Liver (tissue), 9 donors: ENCODE data around the gene CSNK2B. TPM values are rescaled to one million over a fixed set of nuclear protein-coding genes. Genes with fewer than 3 reads are reported as not detected.

Source experiments
- DNase-seq: peaks from one replicate; pipeline ENCODE4 v3.0.0-alpha.2; 2017; ENCODE audit warnings: low spot score
- H3K27ac ChIP-seq, 2 donors: one replicate each; pipeline ENCODE4 v1.7.0; 2013; ENCODE audit warnings: inconsistent platforms in 2 of 2, low read length in 2 of 2, control low read depth in 1 of 2, low read depth in 1 of 2, mild to moderate bottlenecking in 1 of 2
- H3K27me3 ChIP-seq, 4 donors: one replicate each; pipeline versions ENCODE4 v1.6.1 to v1.7.0; 2013; ENCODE audit warnings: low read length in 3 of 4, inconsistent platforms in 1 of 4, mild to moderate bottlenecking in 1 of 4, moderate library complexity in 1 of 4; ENCODE audit not compliant: control insufficient read depth in 4 of 4, insufficient read depth in 4 of 4
- H3K36me3 ChIP-seq, 4 donors: one replicate each; pipeline versions ENCODE4 v1.6.1 to v1.7.0; 2013; ENCODE audit warnings: low read length in 3 of 4, mild to moderate bottlenecking in 3 of 4, low read depth in 1 of 4, moderate library complexity in 1 of 4; ENCODE audit not compliant: control insufficient read depth in 4 of 4, insufficient read depth in 3 of 4
- H3K4me1 ChIP-seq, 4 donors: one replicate each; pipeline versions ENCODE4 v1.6.1 to v1.7.0; 2013; ENCODE audit warnings: low read length in 3 of 4, mild to moderate bottlenecking in 3 of 4, moderate library complexity in 1 of 4; ENCODE audit not compliant: control insufficient read depth in 4 of 4, insufficient read depth in 4 of 4
- H3K4me3 ChIP-seq, 3 donors: one replicate each; pipeline versions ENCODE4 v1.6.1 to v1.7.0; 2013; ENCODE audit warnings: low read length in 3 of 3, control low read depth in 1 of 3, low read depth in 1 of 3, mild to moderate bottlenecking in 1 of 3
- H3K9ac ChIP-seq, 2 donors: one replicate each; pipeline ENCODE4 v1.7.0; 2013; ENCODE audit warnings: low read length in 2 of 2, mild to moderate bottlenecking in 2 of 2, moderate library complexity in 2 of 2, control low read depth in 1 of 2, low read depth in 1 of 2
- H3K9me3 ChIP-seq, 4 donors: one replicate each; pipeline versions ENCODE4 v1.6.1 to v1.7.0; 2013; ENCODE audit warnings: low read length in 3 of 4; ENCODE audit not compliant: control insufficient read depth in 4 of 4
- ATF3 ChIP-seq: IDR thresholded peaks from 2 replicates; pipeline ENCODE4 v1.6.1; 2016; ENCODE audit warnings: antibody characterized with exemption
- CTCF ChIP-seq: fragments of 150-350 bp; IDR thresholded peaks from 2 replicates; pipeline ENCODE4 v1.5.1; 2017; ENCODE audit warnings: improper control_type of control experiment, low read depth, low read length; ENCODE audit not compliant: missing input control
- EGR1 ChIP-seq, 2 donors: IDR thresholded peaks; 2 replicates each; pipeline ENCODE4 v1.6.1; 2016 to 2018; ENCODE audit warnings: antibody characterized with exemption in 2 of 2, low read depth in 2 of 2
- FOXA1 ChIP-seq: IDR thresholded peaks from 2 replicates; pipeline ENCODE4 v1.6.1; 2016; ENCODE audit warnings: antibody characterized with exemption
- GABPA ChIP-seq, 2 donors: IDR thresholded peaks in 1 of 2; conservative IDR thresholded peaks in 1 of 2; 2 replicates each; pipeline ENCODE4 v1.6.1; 2016; ENCODE audit warnings: antibody characterized with exemption in 2 of 2, mild to moderate bottlenecking in 1 of 2, moderate library complexity in 1 of 2
- HNF4A ChIP-seq, 2 donors: conservative IDR thresholded peaks; 2 replicates each; pipeline ENCODE4 v1.6.1; 2016; ENCODE audit warnings: antibody characterized with exemption in 2 of 2, mild to moderate bottlenecking in 2 of 2
- HNF4G ChIP-seq: IDR thresholded peaks from 2 replicates; pipeline ENCODE4 v1.6.1; 2016; ENCODE audit warnings: antibody characterized with exemption
- JUND ChIP-seq, 2 donors: IDR thresholded peaks; 2 replicates each; pipeline ENCODE4 v1.6.1; 2016; ENCODE audit warnings: antibody characterized with exemption in 2 of 2
- RAD21 ChIP-seq, 2 donors: IDR thresholded peaks; 2 replicates each; pipeline ENCODE4 v1.6.1; 2016; ENCODE audit warnings: antibody characterized with exemption in 2 of 2, mild to moderate bottlenecking in 2 of 2
- SP1 ChIP-seq: IDR thresholded peaks from 2 replicates; pipeline ENCODE4 v1.6.1; 2018; ENCODE audit warnings: antibody characterized with exemption, mild to moderate bottlenecking
- TAF1 ChIP-seq: conservative IDR thresholded peaks from 2 replicates; pipeline ENCODE4 v1.6.1; 2016; ENCODE audit warnings: antibody characterized with exemption, mild to moderate bottlenecking
- ZBTB33 ChIP-seq: IDR thresholded peaks from 2 replicates; pipeline ENCODE4 v1.6.1; 2016; ENCODE audit warnings: antibody characterized with exemption
- WGBS: extraction: QIAGEN DNeasy Blood & Tissue Kit; methylation state at CpG from one replicate; pipeline ENCODE4 v1.1.7; 2013; 5-methylcytosine and 5-hydroxymethylcytosine counted together
- polyA plus RNA-seq, 2 donors: library from polyadenylated mRNA; stranded (reverse) in 1 of 2; unstranded in 1 of 2; fragments of 200-250 nt in 1 of 2; fragments of >200 nt in 1 of 2; fragmentation: Nextera tagmentation in 1 of 2; extraction: Ambion mirVana in 1 of 2; gene quantifications; one replicate each; pipeline versions ENCODE4 v1.2.1 to v1.2.3, GENCODE V29; 2013 to 2015
- total RNA-seq, 2 donors: library from RNA; depleted of rRNA; stranded (reverse); fragments of >200 nt; gene quantifications; one replicate each; pipeline ENCODE4 v1.2.3, GENCODE V29; 2014
- TF ChIP-seq, protein P1 (sequence below): IDR thresholded peaks from 2 replicates; pipeline ENCODE4 v1.6.1; 2016; ENCODE audit warnings: antibody characterized with exemption
- TF ChIP-seq, protein P2 (sequence below): IDR thresholded peaks from 2 replicates; pipeline ENCODE4 v1.6.1; 2016; ENCODE audit warnings: antibody characterized with exemption, mild to moderate bottlenecking
- donor health status: healthy.
- donor health status: healthy.
- donor health status: healthy.
- donor health status: healthy.
- donor health status: healthy.

Gene CSNK2B
- total and polyA plus RNA-seq, 4 donors: 58.1 to 108 (median 77.0) TPM

DNA sequence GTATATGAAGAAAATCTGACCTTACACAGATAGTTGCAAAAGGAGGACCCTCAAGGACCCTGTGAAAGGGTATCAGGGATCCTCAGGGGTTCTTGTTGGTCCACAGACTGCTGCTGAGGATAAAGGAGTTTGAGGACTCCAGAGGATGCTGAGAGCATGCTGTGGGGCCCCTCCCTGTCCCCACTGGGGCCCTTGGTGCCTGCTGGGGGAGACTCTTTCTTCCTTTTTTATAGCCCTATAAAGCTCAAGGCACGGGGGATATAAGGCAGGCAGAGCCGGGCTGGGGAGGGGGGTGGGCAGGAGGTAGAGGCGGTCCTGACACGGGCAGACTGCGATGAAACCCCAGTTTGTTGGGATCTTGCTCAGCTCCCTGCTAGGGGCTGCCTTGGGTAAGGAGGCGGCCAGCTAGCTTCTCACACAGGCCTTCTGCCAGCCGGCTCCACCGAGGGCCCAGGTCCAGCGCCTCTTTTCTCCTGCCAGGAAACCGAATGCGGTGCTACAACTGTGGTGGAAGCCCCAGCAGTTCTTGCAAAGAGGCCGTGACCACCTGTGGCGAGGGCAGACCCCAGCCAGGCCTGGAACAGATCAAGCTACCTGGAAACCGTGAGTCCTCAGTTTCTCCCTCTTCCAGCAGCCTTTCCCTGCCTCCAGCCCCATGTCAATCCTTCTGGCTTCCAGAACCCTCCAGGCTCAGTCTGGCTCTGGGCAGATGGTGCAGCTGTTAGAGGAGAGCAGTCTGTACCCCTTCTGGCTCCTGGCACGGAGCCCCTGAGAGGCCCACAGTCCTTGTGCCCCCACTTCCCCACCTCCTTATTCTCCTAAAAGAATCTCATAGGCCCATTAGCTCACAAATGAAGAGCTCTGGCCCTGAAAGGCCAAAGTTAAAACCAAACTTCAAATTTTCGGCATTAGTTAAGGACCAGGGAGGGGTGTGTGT, 49.4 kb downstream of the CSNK2B start, which contains the start of gene LY6G6D:
LY6G6D (plus strand) TSS at position 327 of the 937 bp plus-strand sequence; CDS start at position 335, 8 bp downstream.
- WGBS: 86% methylated on average over 16 of the region's 16 CpGs
- no peak for DNase-seq
- no peaks in the 10 kb centered on the region for H3K9me3 ChIP-seq

More for the DNA sequence above, 49.4 kb downstream of the CSNK2B start, which contains the start of gene LY6G6D:
- no peaks in the 10 kb centered on the region for H3K4me1 ChIP-seq
- no peak within 1 kb of the TSS for H3K27ac ChIP-seq
- TF ChIP-seq JUND (IDR thresholded peaks at IDR 0.05): no peak
- TF ChIP-seq, protein P1, sequence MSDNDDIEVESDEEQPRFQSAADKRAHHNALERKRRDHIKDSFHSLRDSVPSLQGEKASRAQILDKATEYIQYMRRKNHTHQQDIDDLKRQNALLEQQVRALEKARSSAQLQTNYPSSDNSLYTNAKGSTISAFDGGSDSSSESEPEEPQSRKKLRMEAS: no peak
- no peak for TF ChIP-seq HNF4G
- TF ChIP-seq RAD21 (IDR thresholded peaks at IDR 0.05): no peak
- TF ChIP-seq TAF1: no peak
- no peak for TF ChIP-seq FOXA1
- no peak for TF ChIP-seq CTCF
- TF ChIP-seq ATF3: no peak
- TF ChIP-seq GABPA (IDR thresholded peaks at IDR 0.05 in 1 of 2, conservative IDR thresholded peaks at IDR 0.05 in 1 of 2): no peak
- TF ChIP-seq, protein P2, sequence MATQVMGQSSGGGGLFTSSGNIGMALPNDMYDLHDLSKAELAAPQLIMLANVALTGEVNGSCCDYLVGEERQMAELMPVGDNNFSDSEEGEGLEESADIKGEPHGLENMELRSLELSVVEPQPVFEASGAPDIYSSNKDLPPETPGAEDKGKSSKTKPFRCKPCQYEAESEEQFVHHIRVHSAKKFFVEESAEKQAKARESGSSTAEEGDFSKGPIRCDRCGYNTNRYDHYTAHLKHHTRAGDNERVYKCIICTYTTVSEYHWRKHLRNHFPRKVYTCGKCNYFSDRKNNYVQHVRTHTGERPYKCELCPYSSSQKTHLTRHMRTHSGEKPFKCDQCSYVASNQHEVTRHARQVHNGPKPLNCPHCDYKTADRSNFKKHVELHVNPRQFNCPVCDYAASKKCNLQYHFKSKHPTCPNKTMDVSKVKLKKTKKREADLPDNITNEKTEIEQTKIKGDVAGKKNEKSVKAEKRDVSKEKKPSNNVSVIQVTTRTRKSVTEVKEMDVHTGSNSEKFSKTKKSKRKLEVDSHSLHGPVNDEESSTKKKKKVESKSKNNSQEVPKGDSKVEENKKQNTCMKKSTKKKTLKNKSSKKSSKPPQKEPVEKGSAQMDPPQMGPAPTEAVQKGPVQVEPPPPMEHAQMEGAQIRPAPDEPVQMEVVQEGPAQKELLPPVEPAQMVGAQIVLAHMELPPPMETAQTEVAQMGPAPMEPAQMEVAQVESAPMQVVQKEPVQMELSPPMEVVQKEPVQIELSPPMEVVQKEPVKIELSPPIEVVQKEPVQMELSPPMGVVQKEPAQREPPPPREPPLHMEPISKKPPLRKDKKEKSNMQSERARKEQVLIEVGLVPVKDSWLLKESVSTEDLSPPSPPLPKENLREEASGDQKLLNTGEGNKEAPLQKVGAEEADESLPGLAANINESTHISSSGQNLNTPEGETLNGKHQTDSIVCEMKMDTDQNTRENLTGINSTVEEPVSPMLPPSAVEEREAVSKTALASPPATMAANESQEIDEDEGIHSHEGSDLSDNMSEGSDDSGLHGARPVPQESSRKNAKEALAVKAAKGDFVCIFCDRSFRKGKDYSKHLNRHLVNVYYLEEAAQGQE: no peak
- no peak for TF ChIP-seq EGR1 (IDR thresholded peaks at IDR 0.05; ENCODE audit: low read depth in 2 of 2)
- TF ChIP-seq SP1: no peak
- TF ChIP-seq HNF4A (conservative IDR thresholded peaks at IDR 0.05): no peak
- TF ChIP-seq ZBTB33: no peak
- no peak within 1 kb of the TSS for H3K4me3 ChIP-seq
- no peak within 1 kb of the TSS for H3K9ac ChIP-seq
- no peaks in the 10 kb centered on the region for H3K36me3 ChIP-seq
- no peaks in the 10 kb centered on the region for H3K27me3 ChIP-seq
